SK-N-MC (cell line): ENCODE data around the gene MYBPH.

Experiments
- EZH2 ChIP-seq: fragments of 200-600 bp; sonication (generic); IDR thresholded peaks from one replicate; pipeline ENCODE4 v1.6.1; 2017; ENCODE audit warnings: antibody characterized with exemption
- FOXP2 ChIP-seq: optimal IDR thresholded peaks from 2 replicates; pipeline ENCODE3; 2011; ENCODE audit warnings: mild to moderate bottlenecking, moderate library complexity; ENCODE audit not compliant: insufficient read depth; ENCODE audit errors: extremely low read length, control extremely low read depth
- POLR2AphosphoS5 ChIP-seq: IDR thresholded peaks from 2 replicates; pipeline ENCODE4 v1.6.1; 2012; ENCODE audit warnings: mild to moderate bottlenecking, low read depth, low read length, borderline replicate concordance

- no peak for TF ChIP-seq EZH2
- TF ChIP-seq POLR2AphosphoS5 = no peak
- TF ChIP-seq FOXP2 = no peak
Measured at GRCh38 chr1:203177036-203177405, 1.4 kb upstream of the MYBPH start.
